ENCODE data around the gene CDK15. TPM values are rescaled to one million over a fixed set of nuclear protein-coding genes. Genes with fewer than 3 reads are reported as not detected.

The CDK15 gene
- total RNA-seq, 2 donors from 2014 or later = 1.5 to 8.3 TPM

GRCh38 chr2:201886504-201886903, 80.2 kb downstream of the CDK15 start:
- ATAC-seq (ENCODE audit: insufficient number of reproducible peaks, low FRiP score, low read depth) = no peak
- H3K36me3 ChIP-seq = no peaks in the 10 kb centered on the region
- DNase-seq (ENCODE audit: low spot score) = no peak
- no peaks in the 10 kb centered on the region for H3K27me3 ChIP-seq (replicated peaks; ENCODE audit: insufficient read depth)
- H3K4me3 ChIP-seq = no peak overlapping the region
- H3K27ac ChIP-seq = no peak overlapping the region
- no peak for TF ChIP-seq CTCF (IDR thresholded peaks at IDR 0.05)
- peaks cover 17 to 25% of the 10 kb centered on the region in 2 donors for H3K4me1 ChIP-seq (ENCODE audit: control insufficient read depth in 1 of 2, low read depth in 2 of 2)
- no peaks in the 10 kb centered on the region for H3K9me3 ChIP-seq

- ATAC-seq (ENCODE audit: insufficient number of reproducible peaks, low FRiP score, low read depth) (no peak), DNase-seq (ENCODE audit: low spot score) (no peak)
- no peaks in the 10 kb centered on the region for H3K36me3 ChIP-seq
- H3K27me3 ChIP-seq (replicated peaks; ENCODE audit: insufficient read depth) = no peaks in the 10 kb centered on the region
- no peak overlapping the region for H3K27ac ChIP-seq
- H3K9me3 ChIP-seq = no peaks in the 10 kb centered on the region
- peaks cover 10 to 11% of the 10 kb centered on the region in 2 donors for H3K4me1 ChIP-seq (ENCODE audit: control insufficient read depth in 1 of 2, low read depth in 2 of 2)
- no peak for TF ChIP-seq CTCF (IDR thresholded peaks at IDR 0.05)
- peak overlapping the region; percentile 25 for H3K4me3 ChIP-seq
Measured at GRCh38 chr2:201887773-201888425, 81.6 kb downstream of the CDK15 start.

GRCh38 chr2:201888426-201888800, 82.1 kb downstream of the CDK15 start:
- H3K27me3 ChIP-seq (replicated peaks; ENCODE audit: insufficient read depth) = no peaks in the 10 kb centered on the region
- no peaks in the 10 kb centered on the region for H3K36me3 ChIP-seq
- ATAC-seq (ENCODE audit: insufficient number of reproducible peaks, low FRiP score, low read depth) (no peak), DNase-seq (ENCODE audit: low spot score) (no peak)
- no peak overlapping the region for H3K27ac ChIP-seq
- H3K9me3 ChIP-seq = no peaks in the 10 kb centered on the region
- H3K4me3 ChIP-seq = peak overlapping the region; percentile 25
- no peak for TF ChIP-seq CTCF (IDR thresholded peaks at IDR 0.05)
- H3K4me1 ChIP-seq (ENCODE audit: control insufficient read depth in 1 of 2, low read depth in 2 of 2) = peaks cover 5 to 6% of the 10 kb centered on the region in 2 donors

GRCh38 chr2:201890453-201890852, 84.1 kb downstream of the CDK15 start:
- H3K27ac ChIP-seq = no peak overlapping the region
- H3K4me1 ChIP-seq (ENCODE audit: control insufficient read depth in 1 of 2, low read depth in 2 of 2) = no peaks in the 10 kb centered on the region
- ATAC-seq (ENCODE audit: insufficient number of reproducible peaks, low FRiP score, low read depth) (no peak), DNase-seq (ENCODE audit: low spot score) (no peak)
- TF ChIP-seq CTCF (IDR thresholded peaks at IDR 0.05) = no peak
- H3K4me3 ChIP-seq = no peak overlapping the region
- H3K9me3 ChIP-seq = no peaks in the 10 kb centered on the region
- H3K27me3 ChIP-seq (replicated peaks; ENCODE audit: insufficient read depth) = no peaks in the 10 kb centered on the region
- no peaks in the 10 kb centered on the region for H3K36me3 ChIP-seq

- Histone ChIP-seq H3K27me3 (replicated peaks; ENCODE audit: insufficient read depth) (no peaks in the 10 kb centered on the region), H3K36me3 (no peaks in the 10 kb centered on the region), H3K4me3 (no peak overlapping the region), H3K27ac (no peak overlapping the region), H3K4me1 (ENCODE audit: control insufficient read depth in 1 of 2, low read depth in 2 of 2) (no peaks in the 10 kb centered on the region), H3K9me3 (no peaks in the 10 kb centered on the region)
- DNase-seq (ENCODE audit: low spot score) (no peak), ATAC-seq (ENCODE audit: insufficient number of reproducible peaks, low FRiP score, low read depth) (no peak)
- TF ChIP-seq CTCF (IDR thresholded peaks at IDR 0.05) = no peak
Measured at GRCh38 chr2:201891676-201892075, 85.3 kb downstream of the CDK15 start.

All from thoracic aorta (tissue), 2 donors.